GDM1 (cell line): ENCODE data around the gene CALCR.

Experiments used
- DNase-seq: peaks from one replicate; lab custom pipeline; 2025; lab: John Stamatoyannopoulos, UW

Gene CALCR

GRCh38 chr7:93448176-93448575 is 126.3 kb downstream of the CALCR start:
- DNase-seq = no peak

- DNase-seq = no peak
Observed at GRCh38 chr7:93447509-93447908, 127.0 kb downstream of the CALCR start.

DNA sequence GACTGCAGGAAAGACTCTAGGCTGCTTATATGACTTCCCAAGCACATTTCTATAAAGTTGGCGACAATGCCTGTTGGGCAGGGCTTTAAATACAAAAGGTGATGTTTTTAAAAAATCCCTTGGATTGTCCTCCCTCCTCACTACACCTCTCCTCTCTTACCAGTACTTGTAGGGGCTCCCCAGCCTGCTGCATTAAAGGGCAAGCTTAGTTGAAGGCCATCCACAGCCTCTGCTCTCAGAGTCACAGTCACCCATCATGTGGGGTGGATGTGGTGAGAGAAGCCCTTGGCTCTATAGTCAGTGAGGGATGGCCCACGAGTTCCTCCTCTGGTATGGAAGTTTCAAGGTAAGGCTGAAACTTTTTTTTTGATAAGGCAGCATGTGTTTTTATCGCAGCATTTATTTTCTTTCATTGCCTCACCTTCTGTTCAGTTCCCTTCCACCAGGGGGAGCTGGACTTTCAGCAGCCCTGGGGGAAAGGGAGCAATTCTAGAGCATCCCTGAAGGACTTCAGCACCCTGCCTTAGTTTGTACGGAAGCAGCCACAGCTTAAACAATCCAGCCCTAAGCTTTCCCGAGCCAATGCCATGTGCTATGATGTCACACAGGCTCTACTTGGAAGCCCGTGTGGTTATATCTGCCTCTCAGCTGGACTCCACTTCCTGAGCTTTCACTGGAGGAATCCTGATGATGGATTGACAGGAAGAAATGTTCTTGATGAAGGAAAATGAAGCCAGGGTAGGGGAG is 131.9 kb downstream of the CALCR start:
- DNase-seq = no peak

DNA sequence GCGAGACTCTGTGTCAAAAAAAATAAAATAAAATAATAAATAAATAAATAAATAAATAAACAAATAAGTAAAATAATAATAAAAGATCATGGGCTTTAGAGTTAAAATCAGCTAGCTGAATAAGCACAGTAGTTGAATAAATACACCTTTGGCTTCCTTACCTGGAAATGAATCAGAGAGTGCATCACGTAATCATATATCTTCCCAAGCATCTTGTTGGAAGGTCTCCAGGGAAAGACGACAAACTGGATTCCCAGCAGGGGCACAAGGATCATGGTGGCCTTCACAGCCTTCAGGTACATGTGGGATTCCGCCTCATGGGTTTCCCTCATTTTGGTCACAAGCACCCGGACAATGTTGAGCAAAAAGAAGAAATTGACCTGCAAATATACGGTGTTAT is 138.7 kb downstream of the CALCR start:
- no peak for DNase-seq

DNA sequence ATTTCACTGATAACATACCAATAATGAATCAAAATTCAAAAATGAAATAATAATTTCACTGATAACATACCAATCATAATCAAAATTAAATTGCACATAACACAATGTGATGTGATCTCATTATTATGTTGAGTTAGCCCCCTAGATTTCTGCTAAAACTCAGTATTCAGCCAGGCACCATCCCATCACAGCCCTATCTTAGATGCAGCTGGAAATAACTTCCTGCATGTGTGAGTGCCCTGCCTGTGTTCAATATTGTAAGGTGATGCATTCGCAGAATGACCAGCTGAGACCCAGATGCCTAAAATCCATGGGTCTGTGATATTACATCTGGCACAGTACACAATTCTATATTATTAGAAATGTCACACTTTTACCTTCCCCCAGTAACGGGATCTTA is 142.4 kb downstream of the CALCR start:
- no peak for DNase-seq

GRCh38 chr7:93430917-93431588 is 143.5 kb downstream of the CALCR start:
- DNase-seq = no peak

- no peak for DNase-seq
Observed at GRCh38 chr7:93429563-93429962, 145.0 kb downstream of the CALCR start.

DNA sequence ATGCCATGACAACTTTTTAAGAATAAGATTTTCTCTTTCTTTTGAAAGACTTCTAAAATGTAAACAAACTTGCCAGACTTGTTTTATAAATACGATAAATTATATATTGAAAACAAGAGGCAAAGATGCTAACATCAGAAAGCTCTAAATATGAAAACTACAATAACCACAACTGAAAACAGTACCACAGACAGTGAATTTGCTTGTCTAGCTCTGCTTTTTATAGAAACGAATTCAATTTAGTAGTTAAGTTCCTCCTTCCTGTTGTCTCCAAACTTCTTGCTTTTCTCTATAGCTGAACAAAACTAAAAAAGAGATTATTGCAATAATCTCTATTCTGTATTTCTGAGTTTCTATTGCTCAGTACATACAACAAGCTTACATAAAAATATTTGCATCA is 147.4 kb downstream of the CALCR start:
- DNase-seq = no peak

DNA sequence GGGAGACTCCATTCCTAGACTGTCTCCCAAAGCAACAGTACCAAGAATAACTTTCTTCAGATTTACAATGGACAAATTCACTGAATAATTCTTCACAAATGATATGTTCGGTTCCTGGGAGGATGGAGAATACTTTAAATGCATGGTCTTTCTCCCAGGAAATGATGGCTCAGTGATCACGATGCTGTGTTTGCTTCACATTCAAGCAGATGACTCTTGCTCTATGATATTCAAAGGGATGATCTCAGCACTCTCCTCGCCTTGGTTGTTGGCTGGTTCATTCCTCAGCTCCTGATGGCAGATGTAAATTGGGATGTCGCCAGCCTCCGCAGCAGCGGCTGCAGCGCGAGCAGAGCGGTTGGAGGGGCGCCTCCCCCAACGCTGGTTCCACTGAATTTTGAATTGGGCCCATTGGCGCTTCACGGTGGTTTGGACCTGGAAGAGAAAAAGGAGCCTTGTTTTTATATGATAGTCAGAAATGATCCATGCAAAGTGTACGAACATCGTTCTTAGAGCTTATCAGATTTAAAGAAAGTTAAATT is 148.3 kb downstream of the CALCR start:
- DNase-seq = no peak

DNA sequence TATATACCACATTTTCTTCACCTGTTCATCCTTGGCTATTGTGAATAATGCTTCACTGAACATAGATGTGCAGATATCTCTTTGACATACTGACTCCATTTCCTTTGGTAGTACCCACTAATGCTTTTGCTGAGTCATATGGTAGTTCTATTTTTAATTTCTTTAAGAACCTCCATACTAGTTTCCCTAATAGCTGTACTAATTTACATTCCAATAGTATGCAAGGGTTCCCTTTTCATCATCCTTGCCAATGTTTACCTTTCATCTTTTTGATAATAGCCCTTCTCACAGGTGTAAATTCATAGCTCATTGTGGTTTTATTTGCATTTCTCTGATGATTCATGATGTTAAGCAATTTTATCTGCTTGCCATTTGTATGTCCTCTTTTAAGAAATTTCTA is 159.9 kb downstream of the CALCR start:
- DNase-seq = no peak

DNA sequence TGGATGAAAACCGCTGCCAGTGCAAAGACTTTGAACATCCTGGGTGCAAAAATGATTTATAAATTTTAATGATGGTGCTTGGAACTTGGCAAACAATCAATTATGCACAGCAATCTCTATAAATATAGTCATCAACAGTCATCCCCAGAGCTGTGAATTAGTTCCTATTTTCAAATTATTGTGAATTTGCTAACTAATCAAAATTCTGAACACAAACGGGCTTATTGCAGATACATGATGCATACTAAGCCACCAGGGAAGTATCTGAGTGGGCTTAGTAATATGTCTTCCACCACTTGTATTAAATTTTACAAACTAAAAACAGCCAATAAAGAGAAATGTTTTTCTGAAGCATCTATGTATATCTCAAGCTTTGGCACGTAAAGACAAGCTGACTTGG is 165.2 kb downstream of the CALCR start:
- DNase-seq = no peak

GRCh38 chr7:93407239-93407638 is 167.3 kb downstream of the CALCR start:
- no peak for DNase-seq

GRCh38 chr7:93402944-93403343 is 171.6 kb downstream of the CALCR start:
- no peak for DNase-seq

DNA sequence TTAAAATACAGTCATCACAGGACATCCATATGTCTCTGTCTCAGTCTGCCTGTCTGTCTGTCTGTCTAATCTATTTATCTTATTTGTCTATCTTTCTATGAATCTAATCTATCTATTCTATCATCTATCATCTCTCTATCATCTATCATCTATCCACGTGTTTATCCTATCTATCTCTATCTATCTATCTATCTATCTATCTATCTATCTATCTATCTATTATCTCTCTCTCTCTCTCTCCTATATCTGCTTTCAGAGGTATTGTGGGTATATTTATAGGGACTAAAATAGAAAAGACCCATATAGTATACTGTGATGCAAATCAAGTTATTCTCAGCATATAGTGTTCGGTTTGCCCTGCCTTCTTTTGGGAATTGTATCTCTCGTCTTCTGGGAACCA is 174.9 kb downstream of the CALCR start:
- no peak for DNase-seq

- DNase-seq = no peak
Observed at GRCh38 chr7:93392984-93393383, 181.5 kb downstream of the CALCR start.

DNA sequence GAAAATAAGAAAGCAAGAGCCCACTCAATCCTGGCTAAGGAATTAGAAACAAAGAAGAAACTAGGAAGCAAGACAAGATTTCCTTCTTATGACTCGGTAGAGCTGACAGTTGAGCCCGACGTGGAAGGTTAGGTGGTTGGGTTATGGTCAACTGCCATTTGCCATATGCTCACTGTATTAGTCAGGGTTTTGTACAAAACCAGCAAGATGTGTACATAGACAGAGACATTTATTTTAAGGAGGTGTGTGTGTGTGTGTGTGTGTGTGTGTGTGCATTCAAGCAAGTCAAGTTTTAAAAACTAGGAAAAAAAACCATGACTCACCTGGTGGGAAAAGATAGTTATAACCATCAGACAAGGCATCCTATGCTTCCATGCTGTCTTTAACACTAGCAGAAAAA is 183.9 kb downstream of the CALCR start:
- DNase-seq = no peak

DNA sequence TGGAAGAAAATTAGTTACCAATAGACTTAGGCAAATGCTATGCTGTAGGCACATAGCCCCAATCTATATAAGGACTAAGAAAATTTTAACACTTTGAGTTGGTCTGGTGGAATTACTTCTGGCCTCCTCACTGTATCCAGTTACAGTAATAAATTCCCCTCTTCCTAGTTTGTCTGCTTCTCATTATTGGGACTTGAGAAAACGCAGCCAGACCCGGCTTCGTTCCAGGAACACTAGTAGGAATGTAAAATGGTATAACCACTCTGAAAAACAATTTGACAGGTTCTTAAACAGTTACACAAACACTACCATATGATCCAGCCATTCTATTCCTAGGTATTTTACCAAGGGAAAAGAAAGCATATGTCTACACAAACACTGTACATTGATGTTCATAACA is 192.2 kb downstream of the CALCR start:
- DNase-seq = no peak

DNA sequence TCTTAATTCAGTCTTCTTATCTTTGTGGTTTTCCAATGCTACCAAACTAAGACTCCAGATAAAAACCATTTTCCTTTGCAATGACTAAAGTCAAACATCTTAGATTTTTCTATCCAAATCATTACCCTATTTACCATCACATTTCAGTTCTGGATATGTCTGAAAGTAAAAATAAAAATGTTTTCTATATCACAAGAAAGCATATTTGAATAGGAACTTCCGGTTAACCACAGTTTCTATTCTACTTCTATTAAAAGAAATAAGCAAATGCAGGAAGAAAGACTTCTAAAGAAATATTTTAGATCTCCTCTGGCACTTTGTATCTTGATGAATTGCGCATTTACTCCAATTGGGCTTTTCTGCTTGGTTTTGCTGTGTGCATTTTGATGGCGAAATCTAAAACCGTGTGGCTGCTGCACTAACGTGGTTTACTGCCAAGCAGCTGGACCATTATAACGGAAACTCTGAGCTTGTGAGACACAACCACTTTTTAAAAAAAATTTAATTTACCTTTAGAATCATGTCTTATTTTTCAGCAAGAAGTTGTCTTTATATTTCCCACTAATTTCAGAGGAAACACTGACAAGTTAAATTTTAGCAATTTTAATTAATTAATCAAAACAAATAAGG is 196.3 kb downstream of the CALCR start:
- DNase-seq = no peak

- no peak for DNase-seq
Observed at GRCh38 chr7:93375603-93376002, 198.9 kb downstream of the CALCR start.
